ENCODE results near the gene PTPRG.

DNA sequence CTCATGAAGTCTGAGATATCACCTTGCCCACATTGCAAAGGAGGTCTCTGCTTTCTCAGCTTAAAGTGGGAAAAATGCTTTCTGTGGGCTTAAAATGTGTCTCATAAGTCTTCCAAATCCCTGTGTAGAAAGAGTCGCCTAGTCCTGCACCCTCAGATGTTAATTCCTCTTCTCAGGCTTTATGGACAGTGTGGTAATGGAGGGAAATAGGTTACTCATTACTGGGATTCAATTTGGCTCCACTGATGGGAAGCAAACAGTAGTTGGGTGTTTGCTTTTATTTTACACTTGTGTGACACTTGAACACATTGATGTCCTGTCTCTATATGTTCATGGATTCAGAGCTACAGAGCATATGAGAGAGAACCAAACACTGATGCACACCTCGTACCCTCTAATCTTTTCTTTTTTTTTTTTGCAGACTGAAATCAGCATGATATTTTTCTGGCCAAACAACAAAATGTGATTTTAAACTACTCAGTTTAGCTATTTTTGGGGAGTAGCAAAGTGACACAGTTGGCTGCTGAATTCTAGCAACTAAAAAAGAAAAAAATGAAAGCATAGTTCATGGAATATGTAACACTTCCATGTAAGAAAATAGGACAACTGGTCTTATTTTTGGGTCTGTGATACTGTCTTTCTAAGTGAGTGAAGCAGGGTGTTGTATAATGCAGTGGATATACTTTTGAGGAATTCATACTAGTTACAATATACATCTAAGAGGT is 8.6 kb downstream of the PTPRG start:
- TF ChIP-seq POLR2A (IDR thresholded peaks at IDR 0.05; ENCODE audit: low read length) = no peak
- TF ChIP-seq GATA1 (IDR thresholded peaks at IDR 0.05; ENCODE audit: low read depth, low read length) = no peak
